Endothelial cell of umbilical vein (primary cell): ENCODE measurements around the gene POU2F3.

Experiments used
- EZH2 ChIP-seq: IDR thresholded peaks from 2 replicates; pipeline ENCODE4 v1.6.1; 2012; ENCODE audit warnings: borderline replicate concordance, low read depth, mild to moderate bottlenecking, moderate library complexity, low read length, inconsistent platforms; ENCODE audit not compliant: severe bottlenecking
- FOS ChIP-seq: IDR thresholded peaks from 2 replicates; pipeline ENCODE4 v1.6.1; 2011; ENCODE audit warnings: mild to moderate bottlenecking, low read length, moderate library complexity, borderline replicate concordance; ENCODE audit not compliant: insufficient read depth
- JUN ChIP-seq: IDR thresholded peaks from 2 replicates; pipeline ENCODE4 v1.6.1; 2011; ENCODE audit warnings: borderline replicate concordance, low read depth; ENCODE audit not compliant: insufficient read length, insufficient read depth
- MYC ChIP-seq: IDR thresholded peaks from one replicate; pipeline ENCODE4 v1.6.1; 2011; ENCODE audit warnings: mild to moderate bottlenecking, low read depth, low read length
- POLR2A ChIP-seq: IDR thresholded peaks from 2 replicates; pipeline ENCODE4 v1.6.1; 2012; ENCODE audit warnings: low read depth, mild to moderate bottlenecking, control low read depth, low read length
- POLR2AphosphoS5 ChIP-seq: IDR thresholded peaks from 2 replicates; pipeline ENCODE4 v1.6.1; 2012; ENCODE audit warnings: low read depth, mild to moderate bottlenecking, control low read depth, low read length, moderate library complexity; ENCODE audit not compliant: insufficient read depth
- TF ChIP-seq, protein P1 (sequence below), 2 donors: IDR thresholded peaks; 1 replicate in 1 of 2; 2 replicates in 1 of 2; pipeline ENCODE4 v1.5.1; 2011; ENCODE audit warnings: low read length in 2 of 2, mild to moderate bottlenecking in 2 of 2, moderate library complexity in 2 of 2, control low read depth in 1 of 2, inconsistent platforms in 1 of 2, low read depth in 1 of 2; ENCODE audit not compliant: insufficient read depth in 1 of 2; ENCODE audit errors: extremely low read depth in 1 of 2
- TF ChIP-seq, protein P2 (sequence below): IDR thresholded peaks from 2 replicates; pipeline ENCODE4 v1.6.1; 2011; ENCODE audit not compliant: insufficient read depth, insufficient read length

DNA sequence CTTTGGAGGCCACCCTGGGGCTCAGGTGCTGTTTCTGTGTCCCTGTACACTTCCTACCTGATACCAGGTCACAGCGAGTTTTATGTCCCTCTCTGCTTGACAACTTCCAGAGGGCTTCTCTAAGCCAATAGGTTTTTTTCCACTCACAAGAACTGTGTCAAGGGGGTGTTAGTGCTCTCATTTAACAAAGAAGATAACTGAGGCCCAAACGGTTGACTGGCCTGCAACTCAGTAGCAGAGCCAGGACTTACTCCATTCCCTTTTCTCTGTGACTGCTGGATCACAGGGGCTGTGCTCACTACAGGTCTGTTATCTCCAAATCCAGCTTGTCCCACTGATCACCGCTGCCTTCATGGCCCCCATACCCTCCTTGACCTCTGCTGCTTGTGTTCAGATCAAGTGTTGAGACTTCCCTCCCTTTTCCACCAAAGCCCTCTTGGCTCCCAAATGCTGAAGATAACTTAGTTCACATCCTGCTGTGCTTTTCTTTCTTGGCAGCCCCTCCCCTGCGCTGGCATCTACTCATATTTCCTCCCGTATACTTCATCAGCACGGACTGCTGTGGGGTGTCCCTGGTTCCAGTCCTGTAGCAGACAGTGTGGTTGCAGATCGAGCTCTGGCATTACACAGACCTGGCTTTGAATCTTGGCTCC is 41.3 kb downstream of the POU2F3 start:
- TF ChIP-seq JUN (no peak), POLR2AphosphoS5 (no peak), EZH2 (no peak), POLR2A (no peak), MYC (no peak), FOS (no peak)
- TF ChIP-seq, protein P1, sequence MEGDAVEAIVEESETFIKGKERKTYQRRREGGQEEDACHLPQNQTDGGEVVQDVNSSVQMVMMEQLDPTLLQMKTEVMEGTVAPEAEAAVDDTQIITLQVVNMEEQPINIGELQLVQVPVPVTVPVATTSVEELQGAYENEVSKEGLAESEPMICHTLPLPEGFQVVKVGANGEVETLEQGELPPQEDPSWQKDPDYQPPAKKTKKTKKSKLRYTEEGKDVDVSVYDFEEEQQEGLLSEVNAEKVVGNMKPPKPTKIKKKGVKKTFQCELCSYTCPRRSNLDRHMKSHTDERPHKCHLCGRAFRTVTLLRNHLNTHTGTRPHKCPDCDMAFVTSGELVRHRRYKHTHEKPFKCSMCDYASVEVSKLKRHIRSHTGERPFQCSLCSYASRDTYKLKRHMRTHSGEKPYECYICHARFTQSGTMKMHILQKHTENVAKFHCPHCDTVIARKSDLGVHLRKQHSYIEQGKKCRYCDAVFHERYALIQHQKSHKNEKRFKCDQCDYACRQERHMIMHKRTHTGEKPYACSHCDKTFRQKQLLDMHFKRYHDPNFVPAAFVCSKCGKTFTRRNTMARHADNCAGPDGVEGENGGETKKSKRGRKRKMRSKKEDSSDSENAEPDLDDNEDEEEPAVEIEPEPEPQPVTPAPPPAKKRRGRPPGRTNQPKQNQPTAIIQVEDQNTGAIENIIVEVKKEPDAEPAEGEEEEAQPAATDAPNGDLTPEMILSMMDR (IDR thresholded peaks at IDR 0.05; ENCODE audit: extremely low read depth in 1 of 2, insufficient read depth in 1 of 2, low read depth in 1 of 2, low read length in 2 of 2), result no peak
- TF ChIP-seq, protein P2, sequence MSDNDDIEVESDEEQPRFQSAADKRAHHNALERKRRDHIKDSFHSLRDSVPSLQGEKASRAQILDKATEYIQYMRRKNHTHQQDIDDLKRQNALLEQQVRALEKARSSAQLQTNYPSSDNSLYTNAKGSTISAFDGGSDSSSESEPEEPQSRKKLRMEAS, result no peak
